ENCODE measurements around the gene ATP6V0B.

Gene ATP6V0B

DNA sequence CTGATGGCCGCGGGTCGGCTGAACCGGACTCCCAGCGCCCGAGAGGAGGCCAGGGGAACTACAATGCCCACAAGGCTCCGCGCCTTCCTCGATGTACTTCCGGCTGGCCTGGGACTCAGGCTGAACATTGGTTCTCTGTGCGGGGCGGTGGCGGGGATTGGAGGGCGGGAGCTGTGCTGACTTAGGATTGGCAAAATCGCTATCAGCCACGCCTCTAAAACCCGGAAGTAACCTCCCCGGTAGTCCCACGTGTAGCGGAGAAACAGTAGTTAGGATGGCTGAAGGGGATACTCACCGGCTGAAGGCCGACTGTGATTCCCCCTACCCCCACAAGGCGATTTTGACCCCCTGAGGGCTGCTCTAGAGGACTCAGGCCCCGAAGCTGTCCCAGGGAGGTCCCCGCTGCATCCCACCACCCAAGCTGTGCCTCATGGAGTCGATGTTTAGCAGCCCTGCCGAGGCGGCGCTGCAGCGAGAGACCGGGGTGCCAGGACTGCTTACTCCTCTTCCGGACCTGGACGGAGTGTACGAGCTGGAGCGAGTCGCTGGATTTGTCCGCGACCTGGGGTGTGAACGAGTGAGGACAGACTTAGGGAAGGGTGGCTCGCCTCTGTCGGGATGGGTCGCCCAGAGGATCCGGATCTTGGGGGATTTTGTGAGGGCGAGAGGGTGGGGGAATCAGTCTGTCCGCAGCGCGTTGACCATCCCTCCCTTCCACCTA lies 4.9 kb upstream of the ATP6V0B start, which contains the start of gene DPH2:
Gene DPH2 (plus strand): TSS at position 265 of the 721 bp plus-strand sequence. CDS start 166 bp downstream, at position 431.
- peak; percentile 89 for DNase-seq

DNA sequence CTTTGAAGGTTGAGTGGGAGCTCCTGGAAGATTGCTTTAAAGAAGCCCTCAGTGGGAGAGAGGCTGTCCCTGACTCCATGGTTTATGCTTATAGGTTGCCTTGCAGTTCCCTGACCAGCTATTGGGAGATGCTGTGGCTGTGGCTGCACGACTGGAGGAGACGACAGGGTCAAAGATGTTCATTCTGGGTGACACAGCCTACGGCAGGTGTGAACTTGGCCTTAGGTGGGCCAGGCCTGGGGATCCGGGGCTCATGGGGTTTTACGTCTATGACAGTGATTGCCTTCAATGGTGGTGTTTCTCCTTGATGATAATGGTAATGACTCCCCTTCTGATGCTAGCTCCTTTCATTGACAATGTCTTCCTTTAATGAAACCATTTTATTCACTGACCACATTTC lies 4.3 kb upstream of the ATP6V0B start:
- DNase-seq = no peak

DNA sequence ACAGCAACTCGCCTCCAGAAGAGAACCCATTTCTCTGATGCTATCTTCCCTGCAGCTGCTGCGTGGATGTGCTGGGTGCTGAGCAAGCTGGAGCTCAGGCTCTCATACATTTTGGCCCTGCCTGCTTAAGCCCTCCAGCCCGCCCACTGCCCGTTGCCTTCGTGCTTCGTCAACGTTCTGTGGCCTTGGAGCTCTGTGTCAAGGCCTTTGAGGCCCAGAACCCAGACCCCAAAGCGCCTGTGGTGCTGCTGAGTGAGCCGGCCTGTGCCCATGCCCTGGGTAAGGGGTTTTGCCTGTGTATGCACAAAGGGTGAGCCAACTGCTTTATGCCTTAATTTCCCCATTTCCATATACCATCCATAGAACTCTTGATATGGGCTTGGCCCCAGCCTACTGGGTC lies 3.8 kb upstream of the ATP6V0B start:
- no peak for DNase-seq

DNA sequence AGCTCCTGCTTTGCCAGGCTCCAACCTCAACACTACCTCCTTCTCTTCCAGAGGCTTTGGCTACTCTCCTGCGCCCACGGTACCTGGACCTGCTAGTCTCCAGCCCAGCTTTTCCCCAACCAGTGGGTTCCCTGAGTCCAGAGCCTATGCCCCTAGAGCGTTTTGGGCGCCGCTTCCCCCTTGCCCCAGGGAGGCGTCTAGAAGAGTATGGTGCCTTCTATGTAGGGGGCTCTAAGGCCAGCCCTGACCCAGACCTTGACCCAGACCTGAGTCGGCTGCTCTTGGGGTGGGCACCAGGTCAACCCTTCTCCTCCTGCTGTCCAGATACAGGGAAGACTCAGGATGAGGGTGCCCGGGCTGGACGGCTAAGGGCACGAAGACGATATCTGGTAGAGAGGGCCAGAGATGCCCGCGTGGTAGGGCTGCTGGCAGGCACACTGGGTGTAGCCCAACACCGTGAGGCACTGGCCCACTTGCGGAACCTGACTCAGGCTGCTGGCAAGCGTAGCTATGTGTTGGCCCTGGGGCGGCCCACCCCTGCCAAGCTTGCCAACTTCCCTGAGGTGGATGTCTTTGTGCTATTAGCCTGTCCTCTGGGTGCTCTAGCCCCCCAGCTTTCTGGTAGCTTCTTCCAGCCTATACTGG lies 3.3 kb upstream of the ATP6V0B start:
- DNase-seq = no peak

DNA sequence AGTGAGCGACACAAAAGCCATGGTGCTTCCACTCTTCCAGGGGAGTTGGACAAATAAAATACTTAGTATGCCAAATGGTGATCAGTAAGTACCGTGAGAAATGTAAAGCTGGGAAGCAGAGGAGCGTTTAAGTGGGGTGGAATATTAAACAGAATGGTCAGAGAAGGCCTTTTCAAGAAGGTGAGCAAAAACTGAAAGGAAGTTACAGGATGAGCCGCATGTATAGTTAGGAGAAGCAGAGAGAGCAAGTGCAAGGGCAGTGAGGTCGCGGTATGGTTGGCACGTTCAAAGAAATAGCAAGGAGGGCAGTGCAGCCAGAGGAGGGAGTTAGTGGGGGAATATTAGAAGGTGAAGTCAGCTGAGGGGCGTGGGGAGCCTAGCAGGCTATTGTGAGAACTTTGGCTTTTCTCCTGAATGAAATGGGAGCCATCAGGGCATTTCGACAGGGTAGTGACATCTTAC lies 748 bp upstream of the ATP6V0B start:
- DNase-seq = no peak

DNA sequence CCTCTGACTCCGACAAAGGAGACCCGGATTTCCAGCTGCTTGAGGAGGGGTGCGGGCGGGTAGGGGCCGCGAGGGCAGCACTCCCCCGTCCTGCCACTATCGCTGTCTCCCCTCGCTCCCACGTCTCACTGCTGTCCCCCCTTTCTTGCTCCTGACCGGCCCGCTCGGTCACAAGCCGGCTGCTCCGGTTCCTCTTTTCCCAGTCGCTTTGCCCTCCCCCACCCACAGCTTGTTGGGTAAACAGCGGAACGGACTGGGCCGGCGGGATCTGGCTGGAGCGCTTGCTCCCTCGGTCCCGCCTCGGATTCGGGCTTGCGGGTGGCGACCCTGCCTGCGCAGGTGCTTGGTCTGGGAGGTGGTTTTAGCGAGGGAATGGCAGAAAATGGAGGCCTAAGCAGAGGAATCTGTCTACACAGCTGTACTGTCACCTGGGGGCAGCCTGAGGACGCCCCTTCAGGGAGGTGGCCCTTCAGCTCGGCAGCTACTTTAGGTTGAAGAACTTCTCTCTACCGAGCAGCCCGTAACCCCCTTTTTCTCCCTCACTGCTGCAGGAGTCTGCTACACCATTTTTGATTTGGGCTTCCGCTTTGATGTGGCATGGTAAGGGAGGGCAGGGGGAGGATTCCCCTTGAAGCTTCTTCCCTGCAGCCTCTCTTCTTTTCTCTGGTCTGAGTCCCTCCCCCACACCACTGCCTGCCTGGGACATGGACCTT lies 645 bp downstream of the ATP6V0B start:
- no peak for DNase-seq

DNA sequence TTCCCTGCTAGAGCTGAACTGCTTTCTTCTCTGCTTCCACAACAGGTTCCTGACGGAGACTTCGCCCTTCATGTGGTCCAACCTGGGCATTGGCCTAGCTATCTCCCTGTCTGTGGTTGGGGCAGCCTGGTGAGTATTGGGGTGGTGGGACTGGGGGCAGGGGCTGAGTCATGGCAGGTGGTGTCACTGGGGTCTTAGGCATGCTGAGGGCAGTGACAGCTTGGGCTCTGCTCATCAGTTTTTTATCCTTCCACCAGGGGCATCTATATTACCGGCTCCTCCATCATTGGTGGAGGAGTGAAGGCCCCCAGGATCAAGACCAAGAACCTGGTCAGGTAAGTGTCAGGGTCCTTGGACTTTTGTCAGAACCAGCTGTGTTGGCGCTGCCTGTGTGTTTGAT lies 1.3 kb downstream of the ATP6V0B start:
- DNase-seq = no peak

DNA sequence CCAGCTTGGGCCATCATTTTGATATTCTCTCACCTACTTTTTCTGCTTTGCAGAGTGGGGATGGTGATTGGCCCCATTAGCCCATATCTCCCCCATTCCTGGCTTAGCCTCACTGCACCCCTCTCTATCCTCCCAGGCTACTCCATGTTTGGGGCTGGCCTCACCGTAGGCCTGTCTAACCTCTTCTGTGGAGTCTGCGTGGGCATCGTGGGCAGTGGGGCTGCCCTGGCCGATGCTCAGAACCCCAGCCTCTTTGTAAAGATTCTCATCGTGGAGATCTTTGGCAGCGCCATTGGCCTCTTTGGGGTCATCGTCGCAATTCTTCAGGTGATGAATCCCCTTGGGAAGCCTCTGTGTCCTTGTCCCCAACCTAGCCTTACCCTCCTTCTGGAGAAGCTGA lies 2.1 kb downstream of the ATP6V0B start:
- no peak for DNase-seq

DNA sequence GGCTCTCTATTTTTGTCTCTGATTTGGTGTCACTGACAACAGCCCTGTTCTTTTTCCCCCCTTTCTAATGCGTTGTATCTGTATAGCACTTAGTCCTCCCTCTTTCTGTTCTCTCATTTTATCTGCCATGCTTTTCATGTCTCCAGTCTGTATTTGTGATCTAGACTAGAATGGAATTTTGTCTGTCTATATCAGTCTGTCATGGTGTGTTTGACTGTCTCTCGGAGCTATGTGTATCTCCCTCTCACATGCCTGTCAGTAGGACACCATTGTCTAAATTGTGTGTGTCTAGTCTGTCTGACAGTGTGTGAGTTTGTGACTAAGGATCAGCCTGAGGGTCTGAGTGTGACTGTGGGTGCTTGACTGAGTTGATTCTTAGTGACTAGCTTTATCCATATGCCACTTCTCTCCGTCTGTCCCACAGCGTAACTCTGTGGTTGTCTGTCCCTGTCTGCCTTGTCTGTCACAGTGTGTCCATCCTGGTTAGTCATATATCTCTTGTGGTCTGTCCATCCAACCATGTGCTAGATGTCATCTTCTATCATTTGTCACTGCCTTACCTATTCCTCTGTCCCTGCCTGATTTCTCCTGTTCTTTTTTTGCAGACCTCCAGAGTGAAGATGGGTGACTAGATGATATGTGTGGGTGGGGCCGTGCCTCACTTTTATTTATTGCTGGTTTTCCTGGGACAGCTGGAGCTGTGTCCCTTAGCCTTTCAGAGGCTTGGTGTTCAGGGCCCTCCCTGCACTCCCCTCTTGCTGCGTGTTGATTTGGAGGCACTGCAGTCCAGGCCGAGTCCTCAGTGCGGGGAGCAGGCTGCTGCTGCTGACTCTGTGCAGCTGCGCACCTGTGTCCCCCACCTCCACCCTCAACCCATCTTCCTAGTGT lies 2.9 kb downstream of the ATP6V0B start:
- DNase-seq = no peak

DNA sequence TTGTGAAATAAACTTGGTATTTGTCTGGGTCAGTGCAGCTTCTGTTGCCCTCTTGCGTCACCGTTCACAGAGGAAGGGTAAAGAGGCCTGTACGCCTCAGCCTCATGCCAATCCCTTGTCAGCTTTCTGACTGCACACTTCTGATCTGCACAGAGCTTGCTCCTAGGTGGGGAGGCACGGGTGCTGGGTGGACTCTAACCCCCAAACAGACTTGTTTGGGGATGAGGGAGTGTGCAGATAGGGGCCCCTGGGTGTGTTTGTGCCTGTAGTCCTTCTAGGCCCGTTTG lies 3.4 kb downstream of the ATP6V0B start:
- DNase-seq = no peak

DNA sequence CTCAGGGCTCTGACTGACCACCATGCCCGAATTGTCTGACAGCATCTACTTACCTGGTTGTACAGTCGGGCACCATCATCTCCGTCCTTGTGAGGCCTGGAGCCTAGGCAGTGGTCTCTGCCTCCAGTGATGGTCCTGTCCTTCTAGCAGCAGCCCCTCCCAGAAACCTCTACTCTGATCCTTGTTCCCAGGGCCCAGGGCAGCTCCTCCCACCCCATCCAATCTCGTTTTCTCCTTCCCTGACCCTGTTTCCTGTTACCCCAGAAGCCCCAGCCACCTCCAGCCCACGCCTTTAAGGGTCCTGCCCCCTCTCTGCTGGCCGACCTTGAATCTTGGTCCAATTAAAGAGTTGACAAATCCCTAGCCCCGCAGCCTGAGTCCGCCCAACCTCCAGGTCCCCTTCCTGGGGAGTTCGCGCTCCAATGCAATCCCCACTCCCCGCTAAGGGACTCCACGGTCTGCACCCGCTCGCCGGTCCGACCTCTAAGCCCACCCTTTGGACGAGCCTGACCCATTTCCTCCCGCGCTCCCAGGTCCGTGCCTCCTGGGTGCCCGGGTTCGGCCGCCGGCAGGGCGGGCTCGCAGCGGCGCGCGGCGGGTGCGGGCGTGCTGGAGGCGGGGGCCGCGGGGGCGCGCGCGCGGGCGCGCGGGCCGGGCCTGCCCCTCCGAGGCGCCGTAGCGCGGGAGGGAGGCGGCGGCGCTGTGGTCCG lies 3.9 kb downstream of the ATP6V0B start, which contains the start of gene B4GALT2:
Gene B4GALT2 (plus strand): TSS at position 660 of the 710 bp plus-strand sequence. CDS start 1,951 bp downstream, outside the sequence.
- DNase-seq = no peak

DNA sequence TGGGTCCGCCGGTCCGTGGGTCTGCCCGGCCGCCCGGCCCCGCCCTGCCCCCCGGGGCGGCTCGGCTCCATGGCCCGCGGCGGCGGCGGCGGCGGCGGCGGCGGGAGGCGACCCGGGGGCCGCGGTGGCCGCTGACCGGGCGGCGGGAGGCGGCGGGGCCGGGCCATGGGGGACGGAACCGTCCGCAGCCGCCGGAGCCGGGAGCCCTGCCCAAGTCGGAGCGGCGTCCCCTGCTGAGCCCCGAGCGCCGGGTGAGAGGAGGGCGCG lies 4.4 kb downstream of the ATP6V0B start:
- DNase-seq = no peak

DNA sequence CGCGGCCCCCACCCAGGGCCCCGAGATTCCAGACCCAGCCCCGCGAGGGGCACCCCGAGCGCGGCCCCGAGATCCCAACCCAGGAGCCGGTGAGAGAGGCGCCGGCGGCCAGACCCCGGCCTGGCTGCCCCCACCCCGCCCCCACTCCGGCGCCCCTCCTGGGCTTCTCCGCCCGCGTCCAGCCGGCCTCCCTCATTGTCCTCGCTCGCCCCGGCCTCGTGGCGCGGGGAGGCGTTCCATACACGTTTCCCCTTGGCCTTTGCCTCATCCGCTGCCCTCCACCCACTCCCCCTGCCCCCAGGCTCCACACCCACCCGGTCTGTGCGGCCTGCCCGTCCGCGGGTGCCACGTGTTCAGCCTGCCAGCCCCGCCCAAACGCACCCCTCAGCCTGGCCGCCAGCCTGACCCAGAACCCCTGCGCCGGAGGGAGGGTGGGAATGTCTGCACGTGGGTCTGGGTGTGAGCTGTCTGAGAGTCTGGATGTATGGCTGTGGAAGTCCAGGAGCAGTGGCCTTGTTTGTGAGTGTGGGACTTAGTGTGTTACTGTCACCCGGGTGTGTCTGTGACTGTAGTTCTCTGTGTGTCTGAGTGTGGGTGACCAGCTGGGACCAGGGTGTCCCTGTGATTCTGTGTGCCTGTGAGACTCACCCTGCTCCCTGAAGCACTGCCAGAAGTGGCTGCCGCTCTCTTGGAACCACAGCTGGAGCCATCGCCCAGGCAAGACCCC lies 4.9 kb downstream of the ATP6V0B start:
- DNase-seq = no peak

DNA sequence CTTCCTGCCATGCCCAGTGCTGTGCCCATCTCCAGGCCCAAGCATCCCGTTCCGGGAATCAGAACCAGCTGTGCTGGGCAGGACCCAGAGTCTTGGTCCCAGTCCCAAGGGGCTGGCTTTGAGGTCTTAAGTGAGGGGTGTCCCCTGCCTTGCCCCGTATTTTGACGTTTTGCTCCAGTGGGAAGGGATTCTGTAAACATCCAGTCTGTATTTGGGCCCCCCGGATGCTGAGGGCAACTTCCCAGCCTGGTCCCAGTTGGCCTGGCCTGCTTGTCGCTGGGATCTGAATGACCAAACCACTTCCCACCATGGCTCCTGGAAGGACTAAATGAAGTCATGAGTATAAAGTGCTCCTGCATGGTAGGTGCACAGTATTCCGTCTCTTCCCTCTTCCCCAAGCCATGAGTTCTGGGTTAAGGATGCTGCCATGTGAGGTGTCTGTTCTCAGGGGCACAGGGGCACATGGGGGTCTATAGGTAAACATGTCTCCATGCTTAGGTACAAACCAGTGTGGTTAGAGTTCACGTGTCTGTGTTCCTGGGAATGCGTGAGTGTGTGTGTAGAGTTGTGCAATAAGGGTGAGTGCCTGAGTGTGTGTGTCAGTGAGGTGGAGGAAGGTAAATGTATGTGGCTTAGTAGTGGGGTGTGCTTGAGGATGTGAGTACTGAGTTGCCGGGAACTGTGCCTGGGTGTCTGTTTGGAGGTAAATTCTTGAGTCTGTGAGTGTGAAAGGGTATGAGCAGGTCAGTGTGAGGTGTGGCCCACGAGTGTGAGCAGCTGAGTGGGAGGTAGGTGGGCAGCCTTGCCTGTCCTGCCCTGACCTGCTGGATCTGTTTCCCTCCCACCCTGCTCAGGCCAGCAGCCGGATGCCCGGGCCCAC lies 5.7 kb downstream of the ATP6V0B start:
- DNase-seq = no peak

DNA sequence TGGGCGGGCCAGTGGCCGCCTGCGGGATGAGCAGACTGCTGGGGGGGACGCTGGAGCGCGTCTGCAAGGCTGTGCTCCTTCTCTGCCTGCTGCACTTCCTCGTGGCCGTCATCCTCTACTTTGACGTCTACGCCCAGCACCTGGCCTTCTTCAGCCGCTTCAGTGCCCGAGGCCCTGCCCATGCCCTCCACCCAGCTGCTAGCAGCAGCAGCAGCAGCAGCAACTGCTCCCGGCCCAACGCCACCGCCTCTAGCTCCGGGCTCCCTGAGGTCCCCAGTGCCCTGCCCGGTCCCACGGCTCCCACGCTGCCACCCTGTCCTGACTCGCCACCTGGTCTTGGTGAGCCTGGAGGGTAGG lies 6.4 kb downstream of the ATP6V0B start:
- no peak for DNase-seq

DNA sequence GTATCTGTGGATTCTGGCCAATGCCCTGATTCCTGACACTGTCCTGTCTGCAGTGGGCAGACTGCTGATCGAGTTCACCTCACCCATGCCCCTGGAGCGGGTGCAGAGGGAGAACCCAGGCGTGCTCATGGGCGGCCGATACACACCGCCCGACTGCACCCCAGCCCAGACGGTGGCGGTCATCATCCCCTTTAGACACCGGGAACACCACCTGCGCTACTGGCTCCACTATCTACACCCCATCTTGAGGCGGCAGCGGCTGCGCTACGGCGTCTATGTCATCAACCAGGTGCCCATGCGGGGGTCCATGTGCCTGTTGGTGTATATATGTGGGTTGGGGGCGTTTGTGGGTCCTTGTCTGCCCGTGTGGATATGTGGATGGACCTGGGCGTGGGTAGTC lies 6.9 kb downstream of the ATP6V0B start:
- no peak for DNase-seq

DNA sequence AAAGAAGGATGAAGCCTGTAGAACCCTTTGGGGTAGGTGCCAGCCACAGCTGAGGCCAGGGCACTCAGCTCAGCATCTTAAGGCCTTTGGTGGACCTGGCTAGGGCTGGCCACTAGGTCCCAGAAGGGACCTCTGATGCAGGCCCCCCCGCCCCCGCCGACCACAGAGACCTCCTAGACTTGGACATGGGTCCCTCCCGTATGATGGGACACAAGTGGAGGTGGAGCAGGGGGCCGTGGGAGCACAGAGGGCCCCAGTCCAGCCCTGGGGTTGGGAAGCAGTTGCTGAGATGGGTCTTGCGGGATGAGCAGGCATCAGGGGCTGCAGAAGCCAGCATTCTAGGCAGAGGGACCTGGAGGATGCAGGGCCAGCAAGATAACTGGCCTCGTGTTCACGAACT lies 7.5 kb downstream of the ATP6V0B start:
- DNase-seq = no peak

DNA sequence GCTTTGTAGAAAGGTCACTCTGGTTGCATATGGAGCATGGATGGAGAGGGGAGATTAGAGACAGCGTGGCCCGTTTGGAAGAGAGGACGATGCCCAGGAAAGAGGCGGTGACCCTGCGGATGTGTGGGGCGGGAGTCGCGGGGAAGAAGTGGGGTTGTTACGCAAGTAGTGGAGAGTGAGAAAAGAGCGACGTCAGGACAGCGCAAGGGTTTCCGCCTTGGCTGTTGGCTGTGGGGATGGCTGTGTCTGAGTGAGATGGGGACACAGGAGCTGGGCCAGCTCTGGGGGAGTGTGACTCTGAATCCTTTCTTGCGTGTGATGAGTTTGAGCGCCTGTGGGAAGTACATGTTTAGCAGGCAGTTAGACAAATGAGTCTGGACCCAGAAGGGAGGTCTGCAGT lies 8.0 kb downstream of the ATP6V0B start:
- DNase-seq = no peak

DNA sequence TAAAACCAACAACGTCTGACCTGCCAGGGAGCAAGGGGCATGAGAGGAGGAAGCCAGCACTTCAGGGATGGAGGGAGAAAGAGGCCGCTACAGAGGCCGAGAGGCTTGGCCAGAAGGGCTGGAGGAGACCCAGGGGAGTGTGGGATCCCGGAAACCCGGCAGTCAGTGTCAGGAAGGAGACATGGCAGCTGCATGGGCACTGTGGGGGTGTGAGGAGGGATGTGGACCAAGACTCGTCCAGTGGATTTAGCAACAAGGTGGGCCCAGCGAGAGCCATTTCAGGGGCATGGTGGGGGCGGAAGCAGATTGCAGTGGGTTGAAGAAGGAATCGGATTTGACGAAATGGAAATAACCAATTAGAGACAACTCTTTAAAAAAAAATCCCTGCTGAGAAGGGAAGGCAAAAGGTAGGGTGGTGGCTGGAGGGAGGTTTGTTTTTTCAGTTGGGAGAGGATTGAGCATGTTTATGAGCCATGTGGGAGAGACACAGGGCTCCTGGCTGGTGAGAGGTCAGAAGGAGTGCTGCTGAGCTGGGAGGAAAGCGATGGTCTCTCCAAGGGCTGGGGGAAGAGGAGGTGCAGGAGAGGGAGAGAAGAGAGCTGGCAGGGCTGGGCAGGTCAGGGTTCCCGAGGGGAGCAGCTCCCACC lies 8.6 kb downstream of the ATP6V0B start:
- DNase-seq = no peak

DNA sequence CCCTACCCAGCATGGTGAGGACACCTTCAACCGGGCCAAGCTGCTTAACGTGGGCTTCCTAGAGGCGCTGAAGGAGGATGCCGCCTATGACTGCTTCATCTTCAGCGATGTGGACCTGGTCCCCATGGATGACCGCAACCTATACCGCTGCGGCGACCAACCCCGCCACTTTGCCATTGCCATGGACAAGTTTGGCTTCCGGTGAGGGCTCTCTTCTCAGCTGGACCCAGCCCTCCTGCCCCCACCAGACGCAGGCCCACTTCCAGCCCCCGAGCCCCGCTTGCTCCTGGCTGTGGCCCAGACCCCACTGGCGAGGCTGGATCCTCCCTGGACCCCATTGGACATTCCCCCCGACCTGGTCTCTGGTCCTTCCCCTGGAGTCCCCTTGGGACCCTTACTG lies 10.1 kb downstream of the ATP6V0B start:
- no peak for DNase-seq
